Neural progenitor cell (in vitro differentiated cells): ENCODE results near the gene TIRAP. TPM values are rescaled to one million over a fixed set of nuclear protein-coding genes. Genes with fewer than 3 reads are reported as not detected.

ENCODE experiments used
- DNase-seq: peaks from one replicate; pipeline ENCODE4 v3.0.0-alpha.2; 2016; ENCODE audit warnings: low spot score
- H2AFZ ChIP-seq: fragments of 200-600 bp; sonication (generic); replicated peaks from 2 replicates; pipeline ENCODE4 v1.6.1; 2016; ENCODE audit warnings: antibody characterized with exemption
- H3F3A ChIP-seq: fragments of 200-600 bp; sonication (generic); 2 replicates; pipeline ENCODE4 v1.6.1; 2016; ENCODE audit warnings: antibody characterized with exemption, low read depth
- H3K27ac ChIP-seq: fragments of 200-600 bp; sonication (generic); 2 replicates; pipeline ENCODE4 v1.5.1; 2016; ENCODE audit warnings: mild to moderate bottlenecking
- H3K27me3 ChIP-seq: fragments of 200-600 bp; sonication (generic); 2 replicates; pipeline ENCODE4 v1.6.1; 2016; ENCODE audit warnings: mild to moderate bottlenecking, moderate library complexity
- H3K36me3 ChIP-seq: fragments of 200-600 bp; sonication (generic); 2 replicates; pipeline ENCODE4 v1.5.1; 2016
- H3K4me1 ChIP-seq: fragments of 200-600 bp; sonication (generic); 2 replicates; pipeline ENCODE4 v1.6.1; 2016; ENCODE audit warnings: mixed run types
- H3K4me2 ChIP-seq: fragments of 200-600 bp; sonication (generic); 2 replicates; pipeline ENCODE4 v1.6.1; 2016
- H3K4me3 ChIP-seq: fragments of 200-600 bp; sonication (generic); 2 replicates; pipeline ENCODE4 v1.5.1; 2016
- H3K79me2 ChIP-seq: fragments of 200-600 bp; sonication (generic); 2 replicates; pipeline ENCODE4 v1.6.1; 2016; ENCODE audit warnings: low read depth
- H3K9ac ChIP-seq: fragments of 200-600 bp; sonication (generic); 2 replicates; pipeline ENCODE4 v1.6.1; 2016
- H3K9me3 ChIP-seq: fragments of 200-600 bp; sonication (generic); 2 replicates; pipeline ENCODE4 v1.5.1; 2016; ENCODE audit warnings: low read depth
- H4K20me1 ChIP-seq: fragments of 200-600 bp; sonication (generic); 2 replicates; pipeline ENCODE4 v1.6.1; 2016; ENCODE audit warnings: low read depth
- H3K27ac Mint-ChIP-seq: 3 replicates; pipeline ENCODE4 v1.8.0; 2021; ENCODE audit warnings: mixed read lengths
- H3K27me3 Mint-ChIP-seq: 2 replicates; pipeline ENCODE4 v1.8.0; 2022; ENCODE audit warnings: low read depth, mild to moderate bottlenecking, inconsistent platforms, moderate library complexity, mixed read lengths; ENCODE audit not compliant: insufficient read depth
- H3K36me3 Mint-ChIP-seq: 3 replicates; pipeline ENCODE4 v1.8.0; 2021; ENCODE audit warnings: mixed read lengths
- H3K4me1 Mint-ChIP-seq: 3 replicates; pipeline ENCODE4 v1.8.0; 2021; ENCODE audit warnings: mixed read lengths
- H3K4me3 Mint-ChIP-seq: 3 replicates; pipeline ENCODE4 v1.8.0; 2021; ENCODE audit warnings: mild to moderate bottlenecking, moderate library complexity, mixed read lengths
- H3K9me3 Mint-ChIP-seq: 3 replicates; pipeline ENCODE4 v1.8.0; 2020; ENCODE audit warnings: mixed read lengths
- EZH2 ChIP-seq: fragments of 200-600 bp; sonication (generic); IDR thresholded peaks from 2 replicates; pipeline ENCODE4 v1.6.1; 2017; ENCODE audit warnings: antibody characterized with exemption, mild to moderate bottlenecking, moderate library complexity
- EZH2phosphoT487 ChIP-seq: fragments of 200-600 bp; sonication (generic); IDR thresholded peaks from 2 replicates; pipeline ENCODE4 v1.6.1; 2017; ENCODE audit warnings: antibody characterized with exemption
- total RNA-seq: library from RNA; depleted of rRNA; stranded (reverse); fragments of >200 nt; gene quantifications from 2 replicates; pipeline ENCODE4 v1.2.3, GENCODE V29; 2015; ENCODE audit warnings: low replicate concordance
- TF ChIP-seq, protein P1 (sequence below): fragments of 200-600 bp; sonication (generic); IDR thresholded peaks from 2 replicates; pipeline ENCODE4 v1.5.1; 2017; ENCODE audit warnings: antibody characterized with exemption, mild to moderate bottlenecking

The TIRAP gene
- total RNA-seq, 1 donor from 2014 or later, result 5.3 TPM

DNA sequence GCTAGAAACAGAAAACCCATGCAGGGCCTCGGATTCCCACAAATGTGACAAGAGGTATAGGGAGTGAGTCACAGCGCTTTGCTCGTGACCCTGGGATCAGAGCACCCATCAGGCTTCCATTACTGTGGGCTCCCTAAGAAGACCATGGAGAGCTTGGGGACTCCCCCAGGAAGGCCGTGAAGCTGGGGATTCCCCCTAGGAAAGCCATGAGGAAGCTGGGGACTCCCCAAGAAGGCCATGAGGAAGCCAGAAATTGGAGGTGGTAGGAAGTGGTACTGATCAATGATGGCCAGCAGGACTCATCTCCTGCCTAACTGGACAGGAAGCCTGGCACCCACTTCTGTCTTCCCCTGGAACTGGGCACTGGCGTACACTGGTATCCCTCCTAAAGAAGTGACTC lies 10.8 kb downstream of the TIRAP start:
- Histone ChIP-seq H3K27me3 (no peaks in the 10 kb centered on the region), H3K36me3 (no peaks in the 10 kb centered on the region), H3K79me2 (no peaks in the 10 kb centered on the region), H3K9ac (no peak overlapping the region), H3K4me3 (no peak overlapping the region), H3K27ac (no peak overlapping the region), H4K20me1 (no peaks in the 10 kb centered on the region), H3K4me1 (no peaks in the 10 kb centered on the region), H3K4me2 (no peak overlapping the region), H3F3A (no peaks in the 10 kb centered on the region), H3K9me3 (no peaks in the 10 kb centered on the region), H2AFZ (no peak overlapping the region)
- H3K4me3 Mint-ChIP-seq, result no peak overlapping the region
- peaks cover 2% of the 10 kb centered on the region for H3K27me3 Mint-ChIP-seq
- H3K9me3 Mint-ChIP-seq, result no peaks in the 10 kb centered on the region
- peaks cover 16% of the 10 kb centered on the region for H3K36me3 Mint-ChIP-seq
- DNase-seq, result no peak
- TF ChIP-seq EZH2 (no peak), EZH2phosphoT487 (no peak)
- TF ChIP-seq, protein P1, sequence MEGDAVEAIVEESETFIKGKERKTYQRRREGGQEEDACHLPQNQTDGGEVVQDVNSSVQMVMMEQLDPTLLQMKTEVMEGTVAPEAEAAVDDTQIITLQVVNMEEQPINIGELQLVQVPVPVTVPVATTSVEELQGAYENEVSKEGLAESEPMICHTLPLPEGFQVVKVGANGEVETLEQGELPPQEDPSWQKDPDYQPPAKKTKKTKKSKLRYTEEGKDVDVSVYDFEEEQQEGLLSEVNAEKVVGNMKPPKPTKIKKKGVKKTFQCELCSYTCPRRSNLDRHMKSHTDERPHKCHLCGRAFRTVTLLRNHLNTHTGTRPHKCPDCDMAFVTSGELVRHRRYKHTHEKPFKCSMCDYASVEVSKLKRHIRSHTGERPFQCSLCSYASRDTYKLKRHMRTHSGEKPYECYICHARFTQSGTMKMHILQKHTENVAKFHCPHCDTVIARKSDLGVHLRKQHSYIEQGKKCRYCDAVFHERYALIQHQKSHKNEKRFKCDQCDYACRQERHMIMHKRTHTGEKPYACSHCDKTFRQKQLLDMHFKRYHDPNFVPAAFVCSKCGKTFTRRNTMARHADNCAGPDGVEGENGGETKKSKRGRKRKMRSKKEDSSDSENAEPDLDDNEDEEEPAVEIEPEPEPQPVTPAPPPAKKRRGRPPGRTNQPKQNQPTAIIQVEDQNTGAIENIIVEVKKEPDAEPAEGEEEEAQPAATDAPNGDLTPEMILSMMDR, result no peak
- no peak overlapping the region for H3K27ac Mint-ChIP-seq
- H3K4me1 Mint-ChIP-seq, result no peaks in the 10 kb centered on the region

DNA sequence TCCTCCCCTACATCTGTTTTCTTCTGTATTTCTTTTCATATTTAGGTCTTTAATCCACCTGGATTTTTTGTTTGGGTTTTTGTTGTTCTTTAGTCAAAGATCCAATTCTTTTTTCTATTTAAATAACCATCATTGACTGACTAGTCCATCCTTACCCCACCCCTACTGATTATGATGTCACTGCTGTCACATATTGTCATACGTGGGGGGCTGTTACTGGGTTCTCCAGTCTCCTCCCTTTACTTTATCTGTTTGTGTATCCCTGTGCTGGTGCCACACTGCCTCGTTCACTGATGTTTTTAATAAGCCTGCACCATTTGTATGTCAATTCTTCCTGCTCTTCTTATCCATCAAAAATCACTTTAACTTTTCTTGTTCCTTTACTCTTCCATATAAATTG lies 14.1 kb downstream of the TIRAP start:
- no peaks in the 10 kb centered on the region for H3K9me3 Mint-ChIP-seq
- no peak overlapping the region for H3K27ac Mint-ChIP-seq
- no peaks in the 10 kb centered on the region for H3K4me1 Mint-ChIP-seq
- no peak overlapping the region for H3K4me3 Mint-ChIP-seq
- Histone ChIP-seq H3K27ac (no peak overlapping the region), H3K4me3 (no peak overlapping the region), H2AFZ (no peak overlapping the region), H4K20me1 (no peaks in the 10 kb centered on the region), H3F3A (no peaks in the 10 kb centered on the region), H3K4me2 (no peak overlapping the region), H3K4me1 (no peaks in the 10 kb centered on the region), H3K9ac (no peak overlapping the region), H3K9me3 (no peaks in the 10 kb centered on the region), H3K27me3 (no peaks in the 10 kb centered on the region), H3K36me3 (no peaks in the 10 kb centered on the region), H3K79me2 (no peaks in the 10 kb centered on the region)
- no peak for TF ChIP-seq EZH2phosphoT487
- TF ChIP-seq, protein P1, result no peak
- TF ChIP-seq EZH2, result no peak
- no peak for DNase-seq
- peaks cover 22% of the 10 kb centered on the region for H3K36me3 Mint-ChIP-seq
- H3K27me3 Mint-ChIP-seq, result peaks cover 2% of the 10 kb centered on the region

DNA sequence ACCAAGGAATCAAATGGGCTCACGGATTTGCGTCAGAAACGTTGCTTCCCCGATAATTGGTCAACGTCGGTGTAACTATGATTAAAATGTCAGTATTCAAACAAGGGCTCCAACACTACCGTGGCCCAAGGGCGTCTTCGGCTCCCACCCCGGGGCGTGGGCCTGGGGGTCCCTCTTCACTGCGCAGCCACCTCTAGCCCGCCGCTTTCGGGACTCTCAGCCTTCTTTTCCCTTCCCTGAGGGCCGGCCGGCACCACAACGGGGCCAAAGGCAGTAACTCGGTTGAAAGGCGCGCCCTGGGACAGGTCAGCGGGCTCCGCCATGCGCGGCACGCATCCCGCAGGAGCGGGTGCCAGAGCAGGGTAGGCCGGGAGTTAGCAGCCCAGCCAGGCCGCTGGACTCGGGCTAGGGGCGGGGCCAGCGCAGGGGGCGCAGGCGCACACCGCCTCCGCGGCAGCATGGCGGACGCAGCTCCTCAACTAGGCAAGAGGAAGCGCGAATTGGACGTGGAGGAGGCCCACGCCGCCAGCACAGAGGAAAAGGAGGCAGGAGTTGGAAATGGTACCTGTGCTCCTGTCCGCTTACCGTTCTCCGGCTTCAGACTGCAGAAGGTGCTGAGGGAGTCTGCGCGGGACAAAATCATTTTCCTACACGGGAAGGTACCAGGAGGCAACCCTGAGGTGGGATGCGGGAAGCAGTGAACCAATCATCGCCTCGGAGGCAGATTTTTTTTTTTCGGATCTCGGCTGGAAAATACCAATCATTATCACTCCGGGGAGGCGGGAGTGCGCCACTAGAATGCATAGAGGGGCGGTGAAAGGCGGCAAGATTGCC lies 20.9 kb downstream of the TIRAP start, which contains the start of gene DCPS:
Gene DCPS (plus strand): TSS at position 438 of the 834 bp plus-strand sequence. CDS start 21 bp downstream, at position 459.
- H3K4me1 Mint-ChIP-seq, result peaks cover 18% of the 10 kb centered on the region
- H3K9me3 Mint-ChIP-seq, result peaks cover 4% of the 10 kb centered on the region
- peak within 1 kb of the TSS; percentile 50 for H3K27ac Mint-ChIP-seq
- DNase-seq, result peak; percentile 94
- no peaks in the 10 kb centered on the region for H3F3A ChIP-seq
- no peak within 1 kb of the TSS for H3K27ac ChIP-seq
- no peaks in the 10 kb centered on the region for H3K36me3 ChIP-seq
- H3K9ac ChIP-seq, result peak within 1 kb of the TSS; percentile 30
- H2AFZ ChIP-seq, result peak within 1 kb of the TSS; percentile 46
- H3K4me3 Mint-ChIP-seq, result peak within 1 kb of the TSS; percentile 83
- peak within 1 kb of the TSS; percentile 79 for H3K4me2 ChIP-seq
- no peaks in the 10 kb centered on the region for H3K9me3 ChIP-seq
- peaks cover 23% of the 10 kb centered on the region for H3K79me2 ChIP-seq
- peaks cover 4% of the 10 kb centered on the region for H3K4me1 ChIP-seq
- H3K27me3 ChIP-seq, result no peaks in the 10 kb centered on the region
- H4K20me1 ChIP-seq, result no peaks in the 10 kb centered on the region
- H3K36me3 Mint-ChIP-seq, result peaks cover 21% of the 10 kb centered on the region
- H3K4me3 ChIP-seq, result peak within 1 kb of the TSS; percentile 42
- H3K27me3 Mint-ChIP-seq, result peaks cover 4% of the 10 kb centered on the region
- no peak for TF ChIP-seq EZH2phosphoT487
- TF ChIP-seq EZH2, result peak; percentile 30
- TF ChIP-seq, protein P1, result no peak
